GM19328 (cell line): ENCODE data around the gene FOXO6.

Experiments used
- ATAC-seq: cut with Tn5 transposase; IDR thresholded peaks from one replicate; pipeline ENCODE4 v1.9.1; 2021; ENCODE audit warnings: mild to moderate bottlenecking, moderate library complexity; ENCODE audit not compliant: unreplicated experiment

FOXO6 gene

GRCh38 chr1:41360786-41361494, at the start of gene FOXO6:
TSS of gene FOXO6 (plus strand) at chr1:41361434.
- peak; percentile 89 for ATAC-seq

GRCh38 chr1:41312991-41313645, 48.1 kb upstream of the FOXO6 start:
- no peak for ATAC-seq

GRCh38 chr1:41313661-41314131, 47.5 kb upstream of the FOXO6 start:
- no peak for ATAC-seq

GRCh38 chr1:41314376-41315145, 46.7 kb upstream of the FOXO6 start:
- ATAC-seq, result no peak

- no peak for ATAC-seq
These were observed 46.0 kb upstream of the FOXO6 start for GRCh38 chr1:41315146-41315822.

- no peak for ATAC-seq
These were observed 45.4 kb upstream of the FOXO6 start for GRCh38 chr1:41315871-41316270.

- ATAC-seq, result no peak
These were observed 43.9 kb upstream of the FOXO6 start for GRCh38 chr1:41317361-41317760.

GRCh38 chr1:41318135-41318534, 43.1 kb upstream of the FOXO6 start:
- no peak for ATAC-seq

- ATAC-seq, result no peak
These were observed 42.0 kb upstream of the FOXO6 start for GRCh38 chr1:41319106-41319755.

GRCh38 chr1:41319807-41320711, 41.2 kb upstream of the FOXO6 start:
- ATAC-seq, result no peak

- no peak for ATAC-seq
These were observed 40.1 kb upstream of the FOXO6 start for GRCh38 chr1:41320895-41321676.

- no peak for ATAC-seq
These were observed 39.1 kb upstream of the FOXO6 start for GRCh38 chr1:41322101-41322661.

GRCh38 chr1:41322835-41323234, 38.4 kb upstream of the FOXO6 start:
- no peak for ATAC-seq

GRCh38 chr1:41323243-41323642, 38.0 kb upstream of the FOXO6 start:
- ATAC-seq, result no peak

GRCh38 chr1:41325801-41326200, 35.4 kb upstream of the FOXO6 start:
- no peak for ATAC-seq

- no peak for ATAC-seq
These were observed 33.7 kb upstream of the FOXO6 start for GRCh38 chr1:41327383-41327999.

GRCh38 chr1:41328001-41328615, 33.1 kb upstream of the FOXO6 start:
- no peak for ATAC-seq
